Prostate gland (tissue), 2 donors: Measurements from ENCODE around the gene BRSK1. TPM values are rescaled to one million over a fixed set of nuclear protein-coding genes. Genes with fewer than 3 reads are reported as not detected.

Source experiments
- DNase-seq: peaks from one replicate; pipeline ENCODE4 v3.0.0-alpha.2; 2019; ENCODE audit warnings: low spot score
- H3K27ac ChIP-seq, 2 donors: fragments of 200-600 bp; sonication (generic); 2 replicates each; pipeline ENCODE4 v1.5.1; 2017 to 2019
- H3K27me3 ChIP-seq: fragments of 200-600 bp; sonication (generic); replicated peaks from 2 replicates; pipeline ENCODE4 v1.5.1; 2019; ENCODE audit not compliant: insufficient read depth
- H3K36me3 ChIP-seq, 2 donors: fragments of 200-600 bp; sonication (generic); 1 replicate in 1 of 2; 2 replicates in 1 of 2; pipeline versions ENCODE4 v1.5.1 to v1.8.1; 2017 to 2019
- H3K4me1 ChIP-seq: fragments of 200-600 bp; sonication (generic); replicated peaks from 2 replicates; pipeline ENCODE4 v1.5.1; 2019
- H3K4me3 ChIP-seq, 2 donors: fragments of 200-600 bp; sonication (generic); 2 replicates each; pipeline ENCODE4 v1.5.1; 2017 to 2019
- H3K9me3 ChIP-seq: fragments of 200-600 bp; sonication (generic); 2 replicates; pipeline ENCODE4 v1.5.1; 2017
- CTCF ChIP-seq, 4 experiments: fragments of 200-600 bp in 2 of 4; fragments of 450-650 bp in 2 of 4; sonication (generic) in 2 of 4; IDR thresholded peaks; 1 replicate in 3 of 4; 2 replicates in 1 of 4; pipeline ENCODE4 v1.5.1; 2016 to 2019; ENCODE audit warnings: antibody characterized with exemption in 4 of 4, mild to moderate bottlenecking in 2 of 4, moderate library complexity in 2 of 4
- POLR2A ChIP-seq: fragments of 450-650 bp; IDR thresholded peaks from one replicate; pipeline ENCODE4 v1.6.1; 2016; ENCODE audit warnings: antibody characterized with exemption, mild to moderate bottlenecking
- POLR2AphosphoS5 ChIP-seq: sonication (generic); formaldehyde crosslinking; IDR thresholded peaks from one replicate; pipeline ENCODE4 v1.6.1; 2017; ENCODE audit warnings: antibody characterized with exemption
- WGBS: methylation state at CpG from one replicate; pipeline ENCODE4 v1.1.5; 2018; 5-methylcytosine and 5-hydroxymethylcytosine counted together
- intact Hi-C: fragments of 100-400 bp; cut with DNase I; formaldehyde crosslinking; loops from one replicate; pipeline ENCODE4 v1.14.2; 2022
- total RNA-seq, 2 donors: library from RNA; depleted of rRNA; stranded (reverse); fragments of >200 nt; gene quantifications; one replicate each; pipeline ENCODE4 v1.1.0, GENCODE V29; 2016

BRSK1 gene
- total RNA-seq, 2 donors from 2014 or later, result 1.4 to 10.9 TPM

- no peak for DNase-seq
- Histone ChIP-seq H3K36me3 (no peaks in the 10 kb centered on the region), H3K9me3 (no peaks in the 10 kb centered on the region), H3K4me1 (no peaks in the 10 kb centered on the region), H3K27ac (no peak overlapping the region), H3K27me3 (no peaks in the 10 kb centered on the region), H3K4me3 (no peak overlapping the region)
- intact Hi-C loops, result no loop called here
- 92% methylated on average over 11 of the region's 11 CpGs for WGBS
- TF ChIP-seq POLR2A (no peak), POLR2AphosphoS5 (no peak), CTCF (IDR thresholded peaks at IDR 0.05) (no peak)
These were observed 24.5 kb downstream of the BRSK1 start for GRCh38 chr19:55308281-55308680.

- intact Hi-C loops, result no loop called here
- H3K27me3 ChIP-seq, result no peaks in the 10 kb centered on the region
- 91% methylated on average over 5 of the region's 5 CpGs for WGBS
These were observed 25.7 kb downstream of the BRSK1 start for GRCh38 chr19:55309448-55309847.

GRCh38 chr19:55310498-55310897 lies 26.7 kb downstream of the BRSK1 start:
- no peaks in the 10 kb centered on the region for H3K36me3 ChIP-seq
- no peak for DNase-seq
- TF ChIP-seq POLR2AphosphoS5 (no peak), CTCF (IDR thresholded peaks at IDR 0.05) (no peak), POLR2A (no peak)
- no peak overlapping the region for H3K4me3 ChIP-seq
- WGBS, result 74% methylated on average over 7 of the region's 7 CpGs
- no peaks in the 10 kb centered on the region for H3K27me3 ChIP-seq
- no peaks in the 10 kb centered on the region for H3K9me3 ChIP-seq
- intact Hi-C loops, result no loop called here
- H3K4me1 ChIP-seq, result no peaks in the 10 kb centered on the region
- no peak overlapping the region for H3K27ac ChIP-seq

More at GRCh38 chr19:55309448-55309847, 25.7 kb downstream of the BRSK1 start:
- DNase-seq, result no peak
- H3K4me1 ChIP-seq, result no peaks in the 10 kb centered on the region
- H3K27ac ChIP-seq, result no peak overlapping the region
- no peaks in the 10 kb centered on the region for H3K9me3 ChIP-seq
- TF ChIP-seq POLR2AphosphoS5 (no peak), CTCF (IDR thresholded peaks at IDR 0.05) (no peak)
- no peak overlapping the region for H3K4me3 ChIP-seq
- no peaks in the 10 kb centered on the region for H3K36me3 ChIP-seq

GRCh38 chr19:55311397-55311796 lies 27.6 kb downstream of the BRSK1 start:
- Histone ChIP-seq H3K4me3 (no peak overlapping the region), H3K9me3 (no peaks in the 10 kb centered on the region), H3K27ac (no peak overlapping the region), H3K27me3 (no peaks in the 10 kb centered on the region), H3K36me3 (no peaks in the 10 kb centered on the region), H3K4me1 (no peaks in the 10 kb centered on the region)
- 88% methylated on average over 7 of the region's 9 CpGs for WGBS
- TF ChIP-seq POLR2AphosphoS5 (no peak), CTCF (IDR thresholded peaks at IDR 0.05) (no peak), POLR2A (no peak)
- no peak for DNase-seq
- intact Hi-C loops, result no loop called here

GRCh38 chr19:55311797-55312196 lies 28.0 kb downstream of the BRSK1 start:
- Histone ChIP-seq H3K27me3 (no peaks in the 10 kb centered on the region), H3K4me3 (no peak overlapping the region), H3K4me1 (no peaks in the 10 kb centered on the region), H3K27ac (no peak overlapping the region), H3K36me3 (no peaks in the 10 kb centered on the region), H3K9me3 (no peaks in the 10 kb centered on the region)
- DNase-seq, result no peak
- intact Hi-C loops, result no loop called here
- TF ChIP-seq POLR2AphosphoS5 (no peak), CTCF (IDR thresholded peaks at IDR 0.05) (no peak), POLR2A (no peak)
- 86% methylated on average over 12 of the region's 18 CpGs for WGBS
